Measurements from ENCODE around the gene ZFY. TPM values are rescaled to one million over a fixed set of nuclear protein-coding genes. Genes with fewer than 3 reads are reported as not detected.
"Not testable (repeated sequence)": the region's sequence is repeated elsewhere in the genome, so short reads cannot be mapped to it uniquely, and the experiment has no call there.

The ZFY gene
- total and polyA plus RNA-seq, 2 of the 13 experiments (the other 11 are each of a cell fraction or from before 2014, with no cell fraction given): 3.3 to 17.1 TPM

DNA sequence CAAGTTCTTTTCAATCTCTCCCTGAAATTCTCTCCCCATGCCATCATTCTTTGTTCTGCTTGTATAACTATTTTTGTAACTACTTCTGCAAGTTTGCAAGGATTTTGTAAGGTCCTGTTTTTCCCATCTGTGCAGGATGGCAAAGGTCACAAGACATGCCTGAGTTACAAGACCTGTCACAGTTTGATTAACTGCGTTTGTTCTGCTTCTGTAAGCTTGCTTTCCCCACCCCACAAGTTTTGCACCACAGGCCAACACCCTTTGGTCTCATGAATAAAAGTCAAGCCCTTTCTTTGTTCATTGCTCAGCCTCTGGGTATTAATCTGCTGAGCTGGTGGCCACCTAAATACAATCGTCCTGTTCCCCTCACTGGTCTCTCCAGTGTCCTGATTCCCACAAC lies 70.8 kb downstream of the ZFY start:
- DNase-seq (ENCODE audit: low spot score); BruUV-seq (replicated peaks); H3K4me2 ChIP-seq (ENCODE audit: low read depth, low read length); CTCF ChIA-PET (ENCODE audit: low intra/inter-chr PET ratio, low total read pairs); POLR2A ChIA-PET; H3K27ac ChIP-seq (ENCODE audit: extremely low read length, insufficient read depth, low read length); H3K9me3 ChIP-seq (ENCODE audit: low read length); H4K20me1 ChIP-seq (ENCODE audit: insufficient read depth, low read length); ATAC-seq; H3K36me3 ChIP-seq (replicated peaks in 1 of 2; ENCODE audit: control insufficient read depth in 1 of 2, insufficient read depth in 2 of 2, low read length in 2 of 2); H3K9ac ChIP-seq (ENCODE audit: insufficient read depth, low read depth, low read length); H2AFZ ChIP-seq (ENCODE audit: low read length); H3K4me3 ChIP-seq (replicated peaks in 1 of 3; ENCODE audit: insufficient read depth in 1 of 3, low read depth in 2 of 3, low read length in 3 of 3); H3K79me2 ChIP-seq (ENCODE audit: insufficient read depth, low read length); in situ Hi-C loops (cut with HindIII; ENCODE audit: extremely low pct_ligation_motif_present, low pct_unique_long_range_greater_than_20kb); intact Hi-C loops (cut with micrococcal nuclease; ENCODE audit: unreplicated experiment); H3K27me3 ChIP-seq (ENCODE audit: control insufficient read depth in 1 of 2, insufficient read depth in 2 of 2, low read length in 2 of 2): not testable (repeated sequence)
- 10% methylated on average over 2 of the region's 2 CpGs for WGBS (ENCODE audit: low lambda C conversion rate)
- FAIRE-seq: peak; percentile 67
- H3K4me1 ChIP-seq (ENCODE audit: insufficient read depth, low read length): peaks cover 20% of the 10 kb centered on the region; the same call in 1 of the 2 replicates

DNA sequence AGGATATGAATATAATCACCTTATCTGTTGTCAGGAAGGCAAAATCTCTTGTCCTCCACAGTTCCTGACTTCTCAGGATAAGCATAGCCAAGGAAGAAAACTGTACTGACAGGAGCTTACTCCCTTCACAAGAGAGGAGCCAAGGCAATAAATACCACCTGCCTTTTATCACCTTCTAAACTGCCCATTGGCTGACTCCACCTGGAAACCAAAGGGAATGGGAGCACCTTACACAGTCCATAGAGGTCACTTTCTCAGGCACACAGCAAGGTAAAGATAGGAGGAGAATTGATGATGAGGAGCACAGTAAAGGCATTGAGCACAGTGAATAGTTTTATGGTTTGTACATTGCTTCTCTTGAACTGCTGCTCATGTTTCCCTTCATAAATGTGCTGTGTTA lies 72.8 kb downstream of the ZFY start:
- Histone ChIP-seq H3K4me3 (replicated peaks in 1 of 3; ENCODE audit: insufficient read depth in 1 of 3, low read depth in 2 of 3, low read length in 3 of 3) (no peak overlapping the region), H3K79me2 (ENCODE audit: insufficient read depth, low read length) (no peaks in the 10 kb centered on the region), H2AFZ (ENCODE audit: low read length) (no peak overlapping the region), H3K9me3 (ENCODE audit: low read length) (no peaks in the 10 kb centered on the region), H3K36me3 (replicated peaks in 1 of 2; ENCODE audit: control insufficient read depth in 1 of 2, insufficient read depth in 2 of 2, low read length in 2 of 2) (no peaks in the 10 kb centered on the region), H3K4me1 (ENCODE audit: insufficient read depth, low read length) (peaks cover 5% of the 10 kb centered on the region; the same call in 1 of the 2 replicates), H4K20me1 (ENCODE audit: insufficient read depth, low read length) (no peaks in the 10 kb centered on the region), H3K27me3 (ENCODE audit: control insufficient read depth in 1 of 2, insufficient read depth in 2 of 2, low read length in 2 of 2) (no peaks in the 10 kb centered on the region; a peak in 1 of 5 replicates), H3K9ac (ENCODE audit: insufficient read depth, low read depth, low read length) (no peak overlapping the region), H3K4me2 (ENCODE audit: low read depth, low read length) (no peak overlapping the region), H3K27ac (ENCODE audit: extremely low read length, insufficient read depth, low read length) (no peak overlapping the region)
- FAIRE-seq (no peak), ATAC-seq (no peak), DNase-seq (ENCODE audit: low spot score) (no peak)
- in situ Hi-C loops (cut with HindIII; ENCODE audit: extremely low pct_ligation_motif_present, low pct_unique_long_range_greater_than_20kb): no loop called here
- ChIA-PET POLR2A (no interaction called here), CTCF (ENCODE audit: low intra/inter-chr PET ratio, low total read pairs) (no interaction called here)
- intact Hi-C loops (cut with micrococcal nuclease; ENCODE audit: unreplicated experiment): no loop called here
- no TSS peak for BruUV-seq (replicated peaks)
- TF ChIP-seq, protein P1, sequence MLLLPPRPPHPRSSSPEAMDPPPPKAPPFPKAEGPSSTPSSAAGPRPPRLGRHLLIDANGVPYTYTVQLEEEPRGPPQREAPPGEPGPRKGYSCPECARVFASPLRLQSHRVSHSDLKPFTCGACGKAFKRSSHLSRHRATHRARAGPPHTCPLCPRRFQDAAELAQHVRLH (CRISPR knock-in tag; IDR thresholded peaks at IDR 0.05; ENCODE audit: borderline replicate concordance, low read depth): no peak
- no peak for TF ChIP-seq CEBPB (IDR thresholded peaks at IDR 0.05; ENCODE audit: borderline replicate concordance, low read depth, low read length)
- no peak for TF ChIP-seq TGIF2 (CRISPR knock-in tag; IDR thresholded peaks at IDR 0.05)
- TF ChIP-seq ZBTB20 (CRISPR knock-in tag; IDR thresholded peaks at IDR 0.05; ENCODE audit: borderline replicate concordance, low read depth): no peak
- TF ChIP-seq, protein P2, sequence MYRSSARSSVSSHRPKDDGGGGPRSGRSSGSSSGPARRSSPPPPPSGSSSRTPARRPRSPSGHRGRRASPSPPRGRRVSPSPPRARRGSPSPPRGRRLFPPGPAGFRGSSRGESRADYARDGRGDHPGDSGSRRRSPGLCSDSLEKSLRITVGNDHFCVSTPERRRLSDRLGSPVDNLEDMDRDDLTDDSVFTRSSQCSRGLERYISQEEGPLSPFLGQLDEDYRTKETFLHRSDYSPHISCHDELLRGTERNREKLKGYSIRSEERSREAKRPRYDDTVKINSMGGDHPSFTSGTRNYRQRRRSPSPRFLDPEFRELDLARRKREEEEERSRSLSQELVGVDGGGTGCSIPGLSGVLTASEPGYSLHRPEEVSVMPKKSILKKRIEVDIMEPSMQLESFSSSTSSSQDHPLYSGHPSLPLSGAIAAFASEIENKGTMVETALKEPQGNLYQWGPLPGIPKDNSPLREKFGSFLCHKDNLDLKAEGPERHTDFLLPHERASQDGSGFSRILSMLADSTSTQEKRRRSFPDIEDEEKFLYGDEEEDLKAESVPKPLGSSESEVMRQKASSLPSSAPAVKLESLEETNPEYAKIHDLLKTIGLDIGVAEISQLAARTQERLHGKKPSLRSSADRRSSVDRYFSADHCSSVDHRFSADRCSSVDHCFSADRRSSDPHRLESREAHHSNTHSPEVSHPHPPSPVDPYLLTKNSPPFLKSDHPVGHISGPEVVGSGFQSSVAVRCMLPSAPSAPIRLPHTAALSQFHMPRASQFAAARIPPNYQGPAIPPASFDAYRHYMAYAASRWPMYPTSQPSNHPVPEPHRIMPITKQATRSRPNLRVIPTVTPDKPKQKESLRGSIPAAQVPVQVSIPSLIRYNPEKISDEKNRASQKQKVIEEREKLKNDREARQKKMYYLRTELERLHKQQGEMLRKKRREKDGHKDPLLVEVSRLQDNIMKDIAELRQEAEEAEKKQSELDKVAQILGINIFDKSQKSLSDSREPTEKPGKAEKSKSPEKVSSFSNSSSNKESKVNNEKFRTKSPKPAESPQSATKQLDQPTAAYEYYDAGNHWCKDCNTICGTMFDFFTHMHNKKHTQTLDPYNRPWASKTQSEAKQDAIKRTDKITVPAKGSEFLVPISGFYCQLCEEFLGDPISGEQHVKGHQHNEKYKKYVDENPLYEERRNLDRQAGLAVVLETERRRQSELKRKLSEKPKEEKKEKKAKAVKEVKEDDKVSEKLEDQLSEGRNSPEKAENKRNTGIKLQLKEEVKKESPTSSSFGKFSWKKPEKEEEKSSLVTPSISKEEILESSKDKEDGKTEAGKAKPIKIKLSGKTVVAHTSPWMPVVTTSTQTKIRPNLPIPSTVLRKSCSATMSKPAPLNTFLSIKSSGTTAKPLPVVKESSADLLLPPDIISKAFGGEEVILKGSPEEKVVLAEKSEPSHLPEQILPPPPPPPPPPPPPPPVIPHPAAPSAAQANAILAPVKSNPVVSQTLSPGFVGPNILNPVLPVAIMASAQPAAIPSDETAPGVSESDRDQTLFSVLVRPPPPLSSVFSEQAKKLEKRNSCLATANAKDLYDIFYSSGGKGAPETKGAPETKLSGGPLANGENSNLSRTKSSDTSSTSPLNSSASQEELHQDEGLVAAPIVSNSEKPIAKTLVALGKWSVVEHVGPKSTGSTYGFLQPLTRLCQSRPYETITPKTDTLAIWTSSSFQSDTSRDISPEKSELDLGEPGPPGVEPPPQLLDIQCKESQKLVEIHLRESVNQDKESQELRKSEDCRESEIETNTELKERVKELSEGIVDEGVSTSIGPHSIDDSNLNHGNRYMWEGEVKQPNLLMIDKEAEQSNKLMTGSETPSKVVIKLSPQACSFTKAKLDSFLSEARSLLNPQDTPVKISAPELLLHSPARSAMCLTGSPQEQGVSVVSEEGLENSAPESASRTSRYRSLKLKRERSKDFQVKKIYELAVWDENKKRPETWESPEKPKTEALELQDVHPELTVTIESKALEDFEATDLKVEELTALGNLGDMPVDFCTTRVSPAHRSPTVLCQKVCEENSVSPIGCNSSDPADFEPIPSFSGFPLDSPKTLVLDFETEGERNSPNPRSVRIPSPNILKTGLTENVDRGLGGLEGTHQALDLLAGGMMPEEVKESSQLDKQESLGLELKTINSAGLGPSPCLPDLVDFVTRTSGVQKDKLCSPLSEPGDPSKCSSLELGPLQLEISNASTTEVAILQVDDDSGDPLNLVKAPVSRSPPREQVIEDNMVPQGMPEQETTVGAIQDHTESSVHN (CRISPR knock-in tag; IDR thresholded peaks at IDR 0.05): no peak
- TF ChIP-seq ZKSCAN1 (IDR thresholded peaks at IDR 0.05; ENCODE audit: low read length): no peak

Measured in HepG2 (cell line).